Neural cell (in vitro differentiated cells): ENCODE measurements around the gene CWC27. TPM values are rescaled to one million over a fixed set of nuclear protein-coding genes. Genes with fewer than 3 reads are reported as not detected.
"Not testable (repeated sequence)": the region's sequence is repeated elsewhere in the genome, so short reads cannot be mapped to it uniquely, and the experiment has no call there.

ENCODE experiments used
- H2AFZ ChIP-seq: fragments of 200-600, 300-800 bp; sonication (generic), shearing (Covaris generic); 2 replicates; pipeline ENCODE4 v1.6.0; 2014; ENCODE audit warnings: low read depth, mild to moderate bottlenecking, antibody characterized with exemption, low read length, moderate library complexity
- H3F3A ChIP-seq: fragments of 200-600 bp; shearing (Covaris generic); 2 replicates; pipeline ENCODE4 v1.6.1; 2016; ENCODE audit warnings: mild to moderate bottlenecking, moderate library complexity, mixed read lengths, antibody characterized with exemption, low read length; ENCODE audit not compliant: insufficient read depth, poor library complexity, severe bottlenecking
- H3K27ac ChIP-seq: fragments of 200-600, 300-800 bp; sonication (generic), shearing (Covaris generic); 2 replicates; pipeline ENCODE4 v1.5.1; 2014; ENCODE audit warnings: mild to moderate bottlenecking, low read length, moderate library complexity
- H3K27me3 ChIP-seq: fragments of 300-800, 200-600 bp; sonication (generic), shearing (Covaris generic); 2 replicates; pipeline ENCODE4 v1.6.0; 2014; ENCODE audit warnings: mild to moderate bottlenecking, low read depth, low read length, moderate library complexity; ENCODE audit not compliant: insufficient read depth
- H3K36me3 ChIP-seq: fragments of 300-800, 200-600 bp; sonication (generic), shearing (Covaris generic); 2 replicates; pipeline ENCODE4 v1.5.1; 2014; ENCODE audit warnings: mild to moderate bottlenecking, antibody characterized with exemption, low read length, moderate library complexity; ENCODE audit not compliant: insufficient read depth
- H3K4me2 ChIP-seq: fragments of 300-800, 200-600 bp; sonication (generic), shearing (Covaris generic); 2 replicates; pipeline ENCODE4 v1.6.0; 2014; ENCODE audit warnings: mild to moderate bottlenecking, low read length
- H3K4me3 ChIP-seq: fragments of 300-800, 200-600 bp; sonication (generic), shearing (Covaris generic); 2 replicates; pipeline ENCODE4 v1.5.1; 2014; ENCODE audit warnings: mild to moderate bottlenecking, low read length, moderate library complexity
- H3K79me2 ChIP-seq: fragments of 200-600 bp; shearing (Covaris generic); replicated peaks from 2 replicates; pipeline ENCODE4 v1.6.0; 2014; ENCODE audit warnings: mild to moderate bottlenecking, low read length, moderate library complexity; ENCODE audit not compliant: insufficient read depth
- H3K9ac ChIP-seq: fragments of 300-800, 200-600 bp; sonication (generic), shearing (Covaris generic); 2 replicates; pipeline ENCODE4 v1.6.1; 2016; ENCODE audit warnings: mild to moderate bottlenecking, low read length, mixed read lengths
- H3K9me2 ChIP-seq: fragments of 200-600 bp; shearing (Covaris generic); 2 replicates; pipeline ENCODE4 v1.6.1; 2016; ENCODE audit warnings: mild to moderate bottlenecking, low read length, mixed read lengths; ENCODE audit not compliant: insufficient read depth
- H3K9me3 ChIP-seq: fragments of 200-600, 300-800 bp; sonication (generic), shearing (Covaris generic); 2 replicates; pipeline ENCODE4 v1.6.1; 2016; ENCODE audit warnings: mild to moderate bottlenecking, mixed run types, low read length, moderate library complexity, mixed read lengths
- H4K20me1 ChIP-seq: fragments of 200-600 bp; shearing (Covaris generic); 2 replicates; pipeline ENCODE4 v1.6.1; 2016; ENCODE audit warnings: mild to moderate bottlenecking, mixed run types; ENCODE audit not compliant: insufficient read depth
- CTCF ChIP-seq: fragments of 450-650 bp; IDR thresholded peaks from 2 replicates; pipeline ENCODE4 v1.5.1; 2014; ENCODE audit warnings: antibody characterized with exemption, mild to moderate bottlenecking, moderate library complexity; ENCODE audit not compliant: poor library complexity, severe bottlenecking
- EP300 ChIP-seq: fragments of 450-650 bp; conservative IDR thresholded peaks from 2 replicates; pipeline ENCODE4 v1.6.1; 2014; ENCODE audit warnings: antibody characterized with exemption, mild to moderate bottlenecking, moderate library complexity; ENCODE audit not compliant: poor library complexity, severe bottlenecking
- EZH2 ChIP-seq: fragments of 200-600, 300-800 bp; shearing (Covaris generic), sonication (generic); IDR thresholded peaks from 2 replicates; pipeline ENCODE4 v1.6.1; 2014; ENCODE audit warnings: antibody characterized with exemption, low read length, borderline replicate concordance, mild to moderate bottlenecking; ENCODE audit not compliant: insufficient read depth, poor library complexity, severe bottlenecking
- MXI1 ChIP-seq: fragments of 450-650 bp; conservative IDR thresholded peaks from 2 replicates; pipeline ENCODE4 v1.6.1; 2014; ENCODE audit warnings: antibody characterized with exemption, mild to moderate bottlenecking; ENCODE audit not compliant: poor library complexity, severe bottlenecking
- POLR2AphosphoS5 ChIP-seq: IDR thresholded peaks from 2 replicates; pipeline ENCODE4 v1.6.1; 2012
- RAD21 ChIP-seq: fragments of 450-650 bp; conservative IDR thresholded peaks from 2 replicates; pipeline ENCODE4 v1.6.1; 2014; ENCODE audit warnings: antibody characterized with exemption, mild to moderate bottlenecking, moderate library complexity
- REST ChIP-seq: IDR thresholded peaks from 2 replicates; pipeline ENCODE4 v1.6.1; 2012; ENCODE audit warnings: borderline replicate concordance
- SMC3 ChIP-seq: fragments of 450-650 bp; conservative IDR thresholded peaks from 2 replicates; pipeline ENCODE4 v1.6.1; 2014; ENCODE audit warnings: antibody characterized with exemption, mild to moderate bottlenecking, moderate library complexity; ENCODE audit not compliant: poor library complexity
- TAF1 ChIP-seq: IDR thresholded peaks from 2 replicates; pipeline ENCODE4 v1.6.1; 2012; ENCODE audit warnings: low read depth
- polyA plus RNA-seq: library from polyadenylated mRNA; depleted of rRNA; stranded (reverse); fragments of >200 nt; gene quantifications from 2 replicates; pipeline ENCODE4 v1.2.3, GENCODE V29; 2014

Gene CWC27
- polyA plus RNA-seq, 1 donor from 2014 or later: 26.2 TPM

GRCh38 chr5:64899838-64900237, 131.1 kb downstream of the CWC27 start:
- Histone ChIP-seq H3K9me3 (peaks cover 3% of the 10 kb centered on the region), H3K4me2 (no peak overlapping the region), H3K79me2 (no peaks in the 10 kb centered on the region), H3F3A (no peaks in the 10 kb centered on the region), H3K9me2 (no peaks in the 10 kb centered on the region), H2AFZ (no peak overlapping the region), H4K20me1 (no peaks in the 10 kb centered on the region), H3K4me3 (no peak overlapping the region), H3K27me3 (no peaks in the 10 kb centered on the region), H3K27ac (no peak overlapping the region), H3K9ac (no peak overlapping the region), H3K36me3 (no peaks in the 10 kb centered on the region)
- TF ChIP-seq SMC3 (no peak), EZH2 (no peak)

GRCh38 chr5:64900618-64901017, 131.9 kb downstream of the CWC27 start:
- TF ChIP-seq MXI1: no peak
- no peak for TF ChIP-seq SMC3
- Histone ChIP-seq H3K9me3 (peaks cover 3% of the 10 kb centered on the region), H3K27me3 (no peaks in the 10 kb centered on the region), H2AFZ (no peak overlapping the region), H3K79me2 (no peaks in the 10 kb centered on the region), H3K4me3 (no peak overlapping the region), H3K36me3 (no peaks in the 10 kb centered on the region), H3K9me2 (no peaks in the 10 kb centered on the region), H3K9ac (no peak overlapping the region), H3F3A (no peaks in the 10 kb centered on the region), H3K27ac (no peak overlapping the region), H3K4me2 (no peak overlapping the region), H4K20me1 (no peaks in the 10 kb centered on the region)

GRCh38 chr5:64907399-64907798, 138.7 kb downstream of the CWC27 start:
- not testable (repeated sequence) for H3K36me3 ChIP-seq, H3K27me3 ChIP-seq, H4K20me1 ChIP-seq, H3F3A ChIP-seq, H3K4me3 ChIP-seq, H3K9me2 ChIP-seq, H3K4me2 ChIP-seq, H3K9me3 ChIP-seq, H2AFZ ChIP-seq, H3K79me2 ChIP-seq, H3K9ac ChIP-seq, H3K27ac ChIP-seq

- Histone ChIP-seq H3K36me3 (no peaks in the 10 kb centered on the region), H3K4me2 (no peak overlapping the region), H3K9ac (no peak overlapping the region), H3K9me3 (no peaks in the 10 kb centered on the region), H3K27ac (no peak overlapping the region), H2AFZ (no peak overlapping the region), H4K20me1 (no peaks in the 10 kb centered on the region), H3F3A (no peaks in the 10 kb centered on the region), H3K79me2 (no peaks in the 10 kb centered on the region), H3K27me3 (no peaks in the 10 kb centered on the region), H3K9me2 (no peaks in the 10 kb centered on the region), H3K4me3 (no peak overlapping the region)
- TF ChIP-seq RAD21: no peak
Measured at GRCh38 chr5:64914396-64914795, 145.7 kb downstream of the CWC27 start.

- Histone ChIP-seq H3K4me2 (no peak overlapping the region), H3K27ac (no peak overlapping the region), H3F3A (no peaks in the 10 kb centered on the region), H3K9me2 (no peaks in the 10 kb centered on the region), H3K27me3 (no peaks in the 10 kb centered on the region), H2AFZ (no peak overlapping the region), H3K4me3 (no peak overlapping the region), H3K36me3 (no peaks in the 10 kb centered on the region), H4K20me1 (no peaks in the 10 kb centered on the region), H3K79me2 (no peaks in the 10 kb centered on the region), H3K9ac (no peak overlapping the region), H3K9me3 (no peaks in the 10 kb centered on the region)
- TF ChIP-seq RAD21: no peak
- no peak for TF ChIP-seq MXI1
- TF ChIP-seq CTCF: no peak
- TF ChIP-seq POLR2AphosphoS5: no peak
- no peak for TF ChIP-seq REST
- TF ChIP-seq TAF1: no peak
- TF ChIP-seq EZH2: no peak
- no peak for TF ChIP-seq EP300
- no peak for TF ChIP-seq SMC3
Measured at GRCh38 chr5:64918083-64918482, 149.4 kb downstream of the CWC27 start.
